ENCODE data around the gene TRAPPC12.

- TF ChIP-seq CTCF (IDR thresholded peaks at IDR 0.05) (no peak), ZFX (IDR thresholded peaks at IDR 0.05; ENCODE audit: borderline replicate concordance) (no peak)
Observed at GRCh38 chr2:3447789-3448317, 68.4 kb downstream of the TRAPPC12 start.

Measured in 22Rv1 (cell line).